ENCODE data around the gene PGM2L1.

DNA sequence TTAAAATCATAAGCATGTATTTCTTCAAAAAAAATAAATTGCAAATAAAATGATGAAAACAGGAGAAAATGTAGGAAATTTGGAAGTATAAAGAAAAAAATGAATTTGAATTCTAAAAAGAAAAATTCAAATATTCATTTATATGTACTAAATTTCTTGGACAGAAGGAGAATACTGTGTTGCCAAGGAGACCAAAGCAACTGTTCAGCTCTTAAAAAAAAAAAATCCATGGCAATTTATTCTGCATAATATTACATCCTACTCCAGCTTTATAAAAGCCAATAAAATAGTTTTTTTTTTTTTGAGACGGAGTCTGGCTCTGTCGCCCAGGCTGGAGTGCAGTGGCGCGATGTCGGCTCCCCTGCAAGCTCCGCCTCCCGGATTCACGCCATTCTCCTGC lies 6.0 kb downstream of the PGM2L1 start:
- TF ChIP-seq GATA2 (IDR thresholded peaks at IDR 0.05; ENCODE audit: low read depth, low read length) = no peak
- no peak for TF ChIP-seq GATA3 (IDR thresholded peaks at IDR 0.05; ENCODE audit: low read depth, low read length)

Measured in SH-SY5Y (cell line).